DND-41 (cell line): ENCODE data around the gene PTDSS2.

Source experiments
- ATAC-seq: fragments of 200-7000 bp; cut with Tn5 transposase; 3 replicates; pipeline ENCODE4 v1.9.1; 2021; ENCODE audit warnings: low read depth; ENCODE audit not compliant: insufficient read depth
- DNase-seq: peaks from one replicate; pipeline ENCODE4 v3.0.0-alpha.2; 2020
- H2AFZ ChIP-seq: 2 replicates; pipeline ENCODE4 v1.6.0; 2012; ENCODE audit warnings: low read depth, low read length
- H3K27ac ChIP-seq: 2 replicates; pipeline ENCODE4 v1.5.1; 2012; ENCODE audit warnings: low read length, inconsistent platforms
- H3K27me3 ChIP-seq: fragments of 200-600 bp; sonication (generic); 2 replicates; pipeline ENCODE4 v1.6.0; 2012; ENCODE audit warnings: low read length, mild to moderate bottlenecking, inconsistent platforms; ENCODE audit not compliant: insufficient read depth, poor library complexity
- H3K36me3 ChIP-seq: 2 replicates; pipeline ENCODE4 v1.5.1; 2012; ENCODE audit warnings: low read length, inconsistent platforms; ENCODE audit not compliant: insufficient read depth
- H3K4me1 ChIP-seq: 2 replicates; pipeline ENCODE4 v1.5.1; 2012; ENCODE audit warnings: mild to moderate bottlenecking, low read length; ENCODE audit not compliant: insufficient read depth
- H3K4me2 ChIP-seq: 2 replicates; pipeline ENCODE4 v1.6.0; 2012; ENCODE audit warnings: mild to moderate bottlenecking, moderate library complexity, low read length, inconsistent platforms; ENCODE audit not compliant: insufficient read depth
- H3K4me3 ChIP-seq, 2 experiments: fragments of 200-600 bp in 1 of 2; shearing (Covaris generic) in 1 of 2; 2 replicates each; pipeline ENCODE4 v1.5.1; 2012 to 2016; ENCODE audit warnings: inconsistent platforms in 2 of 2, low read length in 2 of 2, mild to moderate bottlenecking in 2 of 2, low read depth in 1 of 2, moderate library complexity in 1 of 2
- H3K79me2 ChIP-seq: 2 replicates; pipeline ENCODE4 v1.6.0; 2012; ENCODE audit warnings: low read length, inconsistent platforms; ENCODE audit not compliant: insufficient read depth
- H3K9ac ChIP-seq: 2 replicates; pipeline ENCODE4 v1.6.0; 2012; ENCODE audit warnings: low read depth, mild to moderate bottlenecking, inconsistent platforms, low read length, moderate library complexity
- H3K9me3 ChIP-seq: 2 replicates; pipeline ENCODE4 v1.5.1; 2012; ENCODE audit warnings: low read length, moderate library complexity, mild to moderate bottlenecking, inconsistent platforms; ENCODE audit not compliant: insufficient read depth, severe bottlenecking
- H4K20me1 ChIP-seq: 2 replicates; pipeline ENCODE4 v1.6.0; 2012; ENCODE audit warnings: low read length; ENCODE audit not compliant: insufficient read depth
- CTCF ChIP-seq: IDR thresholded peaks from 2 replicates; pipeline ENCODE4 v1.5.1; 2012; ENCODE audit warnings: borderline replicate concordance, low read length, moderate library complexity, mild to moderate bottlenecking; ENCODE audit not compliant: poor library complexity, severe bottlenecking; ENCODE audit errors: extremely low read depth
- EZH2 ChIP-seq: IDR thresholded peaks from 3 replicates; pipeline ENCODE4 v1.6.1; 2012; ENCODE audit warnings: borderline replicate concordance, low read depth, mild to moderate bottlenecking, moderate library complexity, low read length, inconsistent platforms; ENCODE audit not compliant: severe bottlenecking

PTDSS2 gene

GRCh38 chr11:417652-418342, 32.3 kb upstream of the PTDSS2 start:
- H4K20me1 ChIP-seq = no peaks in the 10 kb centered on the region
- no peak overlapping the region for H2AFZ ChIP-seq
- H3K4me1 ChIP-seq = peaks cover 42% of the 10 kb centered on the region
- TF ChIP-seq CTCF (no peak), EZH2 (no peak)
- H3K36me3 ChIP-seq = no peaks in the 10 kb centered on the region
- no peak for ATAC-seq
- H3K79me2 ChIP-seq = peaks cover 13% of the 10 kb centered on the region
- DNase-seq = no peak
- no peaks in the 10 kb centered on the region for H3K9me3 ChIP-seq
- H3K27ac ChIP-seq = no peak overlapping the region
- no peak overlapping the region for H3K9ac ChIP-seq
- H3K27me3 ChIP-seq = peaks cover 8% of the 10 kb centered on the region
- no peak overlapping the region for H3K4me3 ChIP-seq
- no peak overlapping the region for H3K4me2 ChIP-seq

GRCh38 chr11:418343-419247, 31.5 kb upstream of the PTDSS2 start:
- no peak overlapping the region for H3K4me3 ChIP-seq
- no peak for ATAC-seq
- no peak overlapping the region for H3K27ac ChIP-seq
- H2AFZ ChIP-seq = no peak overlapping the region
- H3K9ac ChIP-seq = no peak overlapping the region
- no peak for TF ChIP-seq EZH2
- no peak for TF ChIP-seq CTCF
- H3K9me3 ChIP-seq = no peaks in the 10 kb centered on the region
- peaks cover 8% of the 10 kb centered on the region for H3K27me3 ChIP-seq
- peaks cover 35% of the 10 kb centered on the region for H3K4me1 ChIP-seq
- H3K79me2 ChIP-seq = peaks cover 7% of the 10 kb centered on the region
- H3K36me3 ChIP-seq = no peaks in the 10 kb centered on the region
- H3K4me2 ChIP-seq = no peak overlapping the region
- no peaks in the 10 kb centered on the region for H4K20me1 ChIP-seq
- DNase-seq = no peak

GRCh38 chr11:419248-420005, 30.7 kb upstream of the PTDSS2 start:
- H3K36me3 ChIP-seq = no peaks in the 10 kb centered on the region
- H3K4me3 ChIP-seq = no peak overlapping the region
- peaks cover 27% of the 10 kb centered on the region for H3K4me1 ChIP-seq
- H3K4me2 ChIP-seq = no peak overlapping the region
- H3K27me3 ChIP-seq = peaks cover 8% of the 10 kb centered on the region
- H3K27ac ChIP-seq = no peak overlapping the region
- no peaks in the 10 kb centered on the region for H3K9me3 ChIP-seq
- DNase-seq (no peak), ATAC-seq (no peak)
- H3K79me2 ChIP-seq = peaks cover 3% of the 10 kb centered on the region
- TF ChIP-seq EZH2 = no peak
- TF ChIP-seq CTCF = no peak
- H2AFZ ChIP-seq = no peak overlapping the region
- no peak overlapping the region for H3K9ac ChIP-seq
- H4K20me1 ChIP-seq = no peaks in the 10 kb centered on the region
